H9 (cell line): Measurements from ENCODE around the gene KRT80. TPM values are rescaled to one million over a fixed set of nuclear protein-coding genes. Genes with fewer than 3 reads are reported as not detected.

Experiments used
- DNase-seq: peaks from one replicate; pipeline ENCODE4 v3.0.0-alpha.2; 2017
- H2AFZ ChIP-seq: one replicate; pipeline ENCODE4 v1.6.1; 2013; ENCODE audit warnings: mild to moderate bottlenecking, low read length, control low read depth, moderate library complexity
- H2AK5ac ChIP-seq: 2 replicates; pipeline ENCODE4 v1.6.1; 2013; ENCODE audit warnings: low read length, control low read depth, mixed read lengths; ENCODE audit not compliant: insufficient read length
- H2BK120ac ChIP-seq: one replicate; pipeline ENCODE4 v1.6.1; 2013; ENCODE audit warnings: low read depth, mild to moderate bottlenecking, low read length, control low read depth, inconsistent platforms; ENCODE audit not compliant: poor library complexity, severe bottlenecking
- H2BK12ac ChIP-seq: 2 replicates; pipeline ENCODE4 v1.6.1; 2013; ENCODE audit warnings: low read length, control low read depth, mixed read lengths, low read depth; ENCODE audit not compliant: insufficient read length
- H2BK15ac ChIP-seq: 2 replicates; pipeline ENCODE4 v1.6.1; 2013; ENCODE audit warnings: low read depth, low read length, control low read depth
- H2BK20ac ChIP-seq: one replicate; pipeline ENCODE4 v1.6.1; 2013; ENCODE audit warnings: low read depth, mild to moderate bottlenecking, low read length, control low read depth, inconsistent platforms; ENCODE audit not compliant: poor library complexity, severe bottlenecking
- H2BK5ac ChIP-seq: 2 replicates; pipeline ENCODE4 v1.6.1; 2013; ENCODE audit warnings: low read length, control low read depth, mixed read lengths; ENCODE audit not compliant: insufficient read length
- H3K14ac ChIP-seq: 2 replicates; pipeline ENCODE4 v1.6.1; 2013; ENCODE audit warnings: low read length, control low read depth; ENCODE audit not compliant: insufficient read depth
- H3K18ac ChIP-seq: 2 replicates; pipeline ENCODE4 v1.6.1; 2013; ENCODE audit warnings: low read depth, mild to moderate bottlenecking, mixed read lengths, low read length, control low read depth; ENCODE audit not compliant: insufficient read length
- H3K23ac ChIP-seq: 2 replicates; pipeline ENCODE4 v1.6.1; 2013; ENCODE audit warnings: low read length, control low read depth, mixed read lengths, low read depth; ENCODE audit not compliant: insufficient read length
- H3K23me2 ChIP-seq: 2 replicates; pipeline ENCODE4 v1.6.1; 2013; ENCODE audit warnings: low read depth, mild to moderate bottlenecking, mixed read lengths, low read length, control low read depth; ENCODE audit not compliant: insufficient read length, poor library complexity, severe bottlenecking
- H3K27ac ChIP-seq: 2 replicates; pipeline ENCODE4 v1.5.1; 2013; ENCODE audit warnings: low read length, control low read depth, mixed read lengths, low read depth; ENCODE audit not compliant: insufficient read length
- H3K27me3 ChIP-seq: 2 replicates; pipeline ENCODE4 v1.6.1; 2013; ENCODE audit warnings: low read length, control low read depth, inconsistent platforms; ENCODE audit not compliant: insufficient read depth
- H3K4ac ChIP-seq: 2 replicates; pipeline ENCODE4 v1.6.1; 2013; ENCODE audit warnings: low read depth, mild to moderate bottlenecking, control low read depth, inconsistent platforms, low read length, moderate library complexity
- H3K4me1 ChIP-seq: 2 replicates; pipeline ENCODE4 v1.6.1; 2013; ENCODE audit warnings: low read length, control low read depth, inconsistent platforms; ENCODE audit not compliant: insufficient read depth
- H3K4me2 ChIP-seq: 2 replicates; pipeline ENCODE4 v1.6.1; 2013; ENCODE audit warnings: low read length, control low read depth, mixed read lengths; ENCODE audit not compliant: insufficient read length, insufficient read depth
- H3K56ac ChIP-seq: 2 replicates; pipeline ENCODE4 v1.6.1; 2013; ENCODE audit warnings: low read depth, mild to moderate bottlenecking, mixed read lengths, low read length, control low read depth; ENCODE audit not compliant: insufficient read length
- H3K79me1 ChIP-seq: 2 replicates; pipeline ENCODE4 v1.6.1; 2013; ENCODE audit warnings: low read depth, mild to moderate bottlenecking, moderate library complexity, low read length, control low read depth, inconsistent platforms; ENCODE audit not compliant: insufficient read depth, poor library complexity, severe bottlenecking
- H3K79me2 ChIP-seq: 2 replicates; pipeline ENCODE4 v1.6.1; 2013; ENCODE audit warnings: low read length, control low read depth, inconsistent platforms; ENCODE audit not compliant: insufficient read depth
- H3K9ac ChIP-seq: 2 replicates; pipeline ENCODE4 v1.6.1; 2013; ENCODE audit warnings: low read length, control low read depth, mixed read lengths; ENCODE audit not compliant: insufficient read length; ENCODE audit errors: extremely low read depth
- H3K9me3 ChIP-seq: one replicate; pipeline ENCODE4 v1.6.1; 2013; ENCODE audit warnings: low read depth, low read length, inconsistent platforms; ENCODE audit not compliant: control insufficient read depth
- H3T11ph ChIP-seq: one replicate; pipeline ENCODE4 v1.6.1; 2013; ENCODE audit warnings: mild to moderate bottlenecking, low read length, control low read depth, inconsistent platforms
- H4K20me1 ChIP-seq: one replicate; pipeline ENCODE4 v1.6.1; 2013; ENCODE audit not compliant: control insufficient read depth, insufficient read length, insufficient read depth
- H4K5ac ChIP-seq: 2 replicates; pipeline ENCODE4 v1.6.1; 2013; ENCODE audit warnings: low read depth, mild to moderate bottlenecking, mixed read lengths, low read length, control low read depth; ENCODE audit not compliant: insufficient read length
- H4K8ac ChIP-seq: replicated peaks from 2 replicates; pipeline ENCODE4 v1.6.1; 2013; ENCODE audit warnings: low read length, control low read depth, mixed read lengths, low read depth; ENCODE audit not compliant: insufficient read length
- H4K91ac ChIP-seq: 2 replicates; pipeline ENCODE4 v1.6.1; 2013; ENCODE audit warnings: low read depth, mild to moderate bottlenecking, moderate library complexity, mixed read lengths, low read length, control low read depth; ENCODE audit not compliant: insufficient read length
- H3K27ac Mint-ChIP-seq, 3 experiments: 2 replicates in 2 of 3; 3 replicates in 1 of 3; pipeline ENCODE4 v1.8.0; 2020 to 2021; ENCODE audit warnings: mixed read lengths in 3 of 3, mild to moderate bottlenecking in 1 of 3, moderate library complexity in 1 of 3
- H3K27me3 Mint-ChIP-seq: 2 replicates; pipeline ENCODE4 v1.8.0; 2021; ENCODE audit warnings: low read depth, mild to moderate bottlenecking, moderate library complexity, mixed read lengths
- H3K36me3 Mint-ChIP-seq, 3 experiments: 2 replicates in 2 of 3; 3 replicates in 1 of 3; pipeline ENCODE4 v1.8.0; 2020 to 2021; ENCODE audit warnings: low read depth in 3 of 3, mixed read lengths in 3 of 3; ENCODE audit not compliant: insufficient read depth in 1 of 3
- H3K4me1 Mint-ChIP-seq, 2 experiments: 2 replicates each; pipeline ENCODE4 v1.8.0; 2020; ENCODE audit warnings: mixed read lengths in 2 of 2
- H3K4me3 Mint-ChIP-seq, 2 experiments: 2 replicates in 1 of 2; 3 replicates in 1 of 2; pipeline ENCODE4 v1.8.0; 2020 to 2021; ENCODE audit warnings: mild to moderate bottlenecking in 2 of 2, mixed read lengths in 2 of 2, moderate library complexity in 1 of 2
- H3K9me3 Mint-ChIP-seq, 2 experiments: 2 replicates in 1 of 2; 3 replicates in 1 of 2; pipeline ENCODE4 v1.8.0; 2020; ENCODE audit warnings: mild to moderate bottlenecking in 2 of 2, mixed read lengths in 2 of 2, moderate library complexity in 1 of 2
- WGBS: extraction: QIAGEN DNeasy Blood & Tissue Kit; methylation state at CpG from one replicate; pipeline ENCODE4 v1.1.7; 2013; ENCODE audit warnings: missing lambda C conversion rate, low lambda C conversion rate, mixed read lengths; ENCODE audit not compliant: insufficient read length; ENCODE audit errors: extremely low coverage; 5-methylcytosine and 5-hydroxymethylcytosine counted together
- total RNA-seq: library from RNA; stranded (reverse); gene quantifications from 2 replicates; pipeline ENCODE4 v1.2.1, GENCODE V29; 2021
- TF ChIP-seq, protein P1 (sequence below): fragments of 200-600 bp; sonication (generic); conservative IDR thresholded peaks from 3 replicates; pipeline ENCODE4 v1.8.0; 2021; ENCODE audit warnings: antibody characterized with exemption, mild to moderate bottlenecking

KRT80 gene
- total RNA-seq, 1 experiment from 2014 or later: not detected

DNA sequence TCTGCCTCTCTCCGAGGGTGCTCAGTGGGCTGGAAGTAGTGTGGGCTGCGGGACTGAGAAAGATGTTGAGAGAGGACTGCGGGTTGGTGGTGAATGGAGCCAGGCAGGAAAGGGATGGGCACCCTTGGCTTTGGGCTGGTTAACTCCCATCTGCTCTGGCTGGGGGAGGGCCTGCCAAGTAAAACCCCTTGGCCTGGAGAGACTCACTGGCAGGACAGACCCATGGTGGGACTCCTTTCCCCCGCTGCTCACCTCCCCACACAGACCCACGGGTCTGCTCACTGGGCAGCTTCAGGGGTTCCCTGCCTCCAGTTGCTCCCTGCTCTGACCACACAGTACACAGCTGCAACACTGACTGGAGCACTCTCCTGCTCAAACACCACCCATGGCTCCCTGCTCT is 54.1 kb downstream of the KRT80 start:
- H2AK5ac ChIP-seq: no peak overlapping the region
- no peaks in the 10 kb centered on the region for H3K79me2 ChIP-seq
- H2AFZ ChIP-seq: no peak overlapping the region
- Mint-ChIP-seq H3K4me3 (no peak overlapping the region), H3K27me3 (peaks cover 9% of the 10 kb centered on the region), H3K27ac (peak overlapping the region in 1 of 3 experiments; percentile 18; a peak in 1 of 7 replicates), H3K4me1 (peaks cover 17 to 23% of the 10 kb centered on the region in 2 experiments), H3K9me3 (no peaks in the 10 kb centered on the region; a peak in 1 of 5 replicates), H3K36me3 (no peaks in the 10 kb centered on the region)
- no peak overlapping the region for H2BK12ac ChIP-seq
- H3K23me2 ChIP-seq: no peaks in the 10 kb centered on the region
- no peak overlapping the region for H4K91ac ChIP-seq
- WGBS: no CpG with 5 or more reads among the region's 5 CpGs
- no peak overlapping the region for H3T11ph ChIP-seq
- no peaks in the 10 kb centered on the region; the same call in 1 of the 2 replicates for H3K27me3 ChIP-seq
- no peak for DNase-seq
- H3K18ac ChIP-seq: no peak overlapping the region
- H2BK15ac ChIP-seq: no peak overlapping the region
- H2BK120ac ChIP-seq: no peak overlapping the region
- no peak overlapping the region for H3K4ac ChIP-seq
- H3K27ac ChIP-seq: no peak overlapping the region
- no peak overlapping the region for H3K56ac ChIP-seq
- H3K23ac ChIP-seq: no peak overlapping the region
- TF ChIP-seq, protein P1, sequence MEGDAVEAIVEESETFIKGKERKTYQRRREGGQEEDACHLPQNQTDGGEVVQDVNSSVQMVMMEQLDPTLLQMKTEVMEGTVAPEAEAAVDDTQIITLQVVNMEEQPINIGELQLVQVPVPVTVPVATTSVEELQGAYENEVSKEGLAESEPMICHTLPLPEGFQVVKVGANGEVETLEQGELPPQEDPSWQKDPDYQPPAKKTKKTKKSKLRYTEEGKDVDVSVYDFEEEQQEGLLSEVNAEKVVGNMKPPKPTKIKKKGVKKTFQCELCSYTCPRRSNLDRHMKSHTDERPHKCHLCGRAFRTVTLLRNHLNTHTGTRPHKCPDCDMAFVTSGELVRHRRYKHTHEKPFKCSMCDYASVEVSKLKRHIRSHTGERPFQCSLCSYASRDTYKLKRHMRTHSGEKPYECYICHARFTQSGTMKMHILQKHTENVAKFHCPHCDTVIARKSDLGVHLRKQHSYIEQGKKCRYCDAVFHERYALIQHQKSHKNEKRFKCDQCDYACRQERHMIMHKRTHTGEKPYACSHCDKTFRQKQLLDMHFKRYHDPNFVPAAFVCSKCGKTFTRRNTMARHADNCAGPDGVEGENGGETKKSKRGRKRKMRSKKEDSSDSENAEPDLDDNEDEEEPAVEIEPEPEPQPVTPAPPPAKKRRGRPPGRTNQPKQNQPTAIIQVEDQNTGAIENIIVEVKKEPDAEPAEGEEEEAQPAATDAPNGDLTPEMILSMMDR: no peak
- no peak overlapping the region for H2BK5ac ChIP-seq
- 0 out of 2 replicates have a peak, but pooled peaks cover 2% of the 10 kb centered on the region for H3K4me1 ChIP-seq
- no peaks in the 10 kb centered on the region for H3K9me3 ChIP-seq
- no peak overlapping the region for H3K9ac ChIP-seq
- H2BK20ac ChIP-seq: no peak overlapping the region
- H4K20me1 ChIP-seq: no peaks in the 10 kb centered on the region
- H4K8ac ChIP-seq: no peak overlapping the region
- no peaks in the 10 kb centered on the region for H3K79me1 ChIP-seq
- H3K14ac ChIP-seq: no peak overlapping the region
- no peak overlapping the region for H4K5ac ChIP-seq
- no peak overlapping the region for H3K4me2 ChIP-seq
